WTC11 (cell line): ENCODE results near the gene SHROOM2. TPM values are rescaled to one million over a fixed set of nuclear protein-coding genes. Genes with fewer than 3 reads are reported as not detected.

Experiments
- ATAC-seq: fragments of 200-7000 bp; cut with Tn5 transposase; 2 replicates; pipeline ENCODE4 v1.10.0; 2021; ENCODE audit warnings: mild to moderate bottlenecking, moderate library complexity
- CTCF ChIA-PET: fragments of 300-600 bp; sonication (Branson Sonifier 250); formaldehyde crosslinking; loops from one replicate; lab custom pipeline; 2021; ENCODE audit warnings: antibody characterized with exemption; lab: Charles Lee
- POLR2A ChIA-PET: fragments of 350-600 bp; sonication (Branson Sonifier 250); formaldehyde crosslinking; loops from one replicate; lab custom pipeline; 2021; ENCODE audit warnings: antibody characterized with exemption; lab: Charles Lee
- DNase-seq: peaks from one replicate; pipeline ENCODE4 v3.0.0; 2021; ENCODE audit warnings: low spot score
- H3K27ac Mint-ChIP-seq: 2 replicates; pipeline ENCODE4 v1.8.0; 2021; ENCODE audit warnings: mixed read lengths
- H3K27me3 Mint-ChIP-seq: 2 replicates; pipeline ENCODE4 v1.8.0; 2021; ENCODE audit warnings: low read depth, mild to moderate bottlenecking, moderate library complexity, mixed read lengths
- H3K36me3 Mint-ChIP-seq: 2 replicates; pipeline ENCODE4 v1.8.0; 2021; ENCODE audit warnings: mixed read lengths
- H3K4me1 Mint-ChIP-seq: 2 replicates; pipeline ENCODE4 v1.8.0; 2022; ENCODE audit warnings: mixed read lengths
- H3K4me3 Mint-ChIP-seq: 2 replicates; pipeline ENCODE4 v1.8.0; 2021; ENCODE audit warnings: mild to moderate bottlenecking, moderate library complexity, mixed read lengths
- H3K9me3 Mint-ChIP-seq: 2 replicates; pipeline ENCODE4 v1.8.0; 2021; ENCODE audit warnings: mixed read lengths
- AFF4 ChIP-seq: sonication (generic); formaldehyde crosslinking; IDR thresholded peaks from 2 replicates; pipeline ENCODE4 v1.8.1; 2023; ENCODE audit warnings: mild to moderate bottlenecking, missing genetic modification reagents, borderline replicate concordance
- FOXK1 ChIP-seq: sonication (generic); formaldehyde crosslinking; IDR thresholded peaks from 2 replicates; pipeline ENCODE4 v1.8.0; 2022; ENCODE audit warnings: mild to moderate bottlenecking, moderate library complexity, missing genetic modification reagents
- FOXP4 ChIP-seq: sonication (generic); formaldehyde crosslinking; IDR thresholded peaks from 2 replicates; pipeline ENCODE4 v1.8.0; 2022; ENCODE audit warnings: mild to moderate bottlenecking, missing genetic modification reagents
- GTF2I ChIP-seq: fragments of 250-450 bp; sonication (Bioruptor Pico); conservative IDR thresholded peaks from 2 replicates; pipeline ENCODE4 v1.4.0; 2021; ENCODE audit warnings: mild to moderate bottlenecking
- JAZF1 ChIP-seq: fragments of 250-450 bp; sonication (Bioruptor Pico); IDR thresholded peaks from 2 replicates; pipeline ENCODE4 v1.9.0; 2021; ENCODE audit warnings: moderate library complexity, mild to moderate bottlenecking, inconsistent platforms
- NFE2L1 ChIP-seq: sonication (generic); formaldehyde crosslinking; IDR thresholded peaks from 2 replicates; pipeline ENCODE4 v1.8.1; 2023; ENCODE audit warnings: missing genetic modification reagents
- NR1H2 ChIP-seq: sonication (generic); formaldehyde crosslinking; IDR thresholded peaks from 2 replicates; pipeline ENCODE4 v1.9.0; 2021; ENCODE audit warnings: mild to moderate bottlenecking, moderate library complexity, missing genetic modification reagents
- NR3C1 ChIP-seq: sonication (generic); formaldehyde crosslinking; conservative IDR thresholded peaks from 2 replicates; pipeline ENCODE4 v1.8.1; 2023; ENCODE audit warnings: low read depth, mild to moderate bottlenecking, missing genetic modification reagents
- OVOL2 ChIP-seq: fragments of 250-450 bp; sonication (Bioruptor Pico); IDR thresholded peaks from 2 replicates; pipeline ENCODE4 v1.9.0; 2021; ENCODE audit warnings: mild to moderate bottlenecking, borderline replicate concordance
- PRRX2 ChIP-seq: fragments of 250-450 bp; sonication (Bioruptor Pico); IDR thresholded peaks from 2 replicates; pipeline ENCODE4 v1.8.0; 2021; ENCODE audit warnings: mild to moderate bottlenecking
- RELA ChIP-seq: sonication (generic); formaldehyde crosslinking; IDR thresholded peaks from 2 replicates; pipeline ENCODE4 v1.8.1; 2022; ENCODE audit warnings: missing genetic modification reagents, mild to moderate bottlenecking, borderline replicate concordance
- SMAD3 ChIP-seq: sonication (generic); formaldehyde crosslinking; IDR thresholded peaks from 2 replicates; pipeline ENCODE4 v1.8.0; 2022; ENCODE audit warnings: missing genetic modification reagents, mild to moderate bottlenecking, borderline replicate concordance
- SOX15 ChIP-seq: fragments of 250-450 bp; sonication (Bioruptor Pico); IDR thresholded peaks from 2 replicates; pipeline ENCODE4 v1.9.0; 2021; ENCODE audit warnings: mild to moderate bottlenecking
- TEAD1 ChIP-seq: sonication (generic); formaldehyde crosslinking; IDR thresholded peaks from 2 replicates; pipeline ENCODE4 v1.8.0; 2022; ENCODE audit warnings: mild to moderate bottlenecking, missing genetic modification reagents
- TP53 ChIP-seq: sonication (generic); formaldehyde crosslinking; IDR thresholded peaks from 2 replicates; pipeline ENCODE4 v1.8.1; 2023; ENCODE audit warnings: mild to moderate bottlenecking, missing genetic modification reagents
- ZNF121 ChIP-seq: sonication (generic); formaldehyde crosslinking; IDR thresholded peaks from 2 replicates; pipeline ENCODE4 v1.8.0; 2023; ENCODE audit warnings: missing genetic modification reagents
- ZNF281 ChIP-seq: sonication (generic); formaldehyde crosslinking; IDR thresholded peaks from 2 replicates; pipeline ENCODE4 v1.8.0; 2023; ENCODE audit warnings: mild to moderate bottlenecking, missing genetic modification reagents
- ZNF317 ChIP-seq: sonication (generic); formaldehyde crosslinking; IDR thresholded peaks from 2 replicates; pipeline ENCODE4 v1.8.1; 2023; ENCODE audit warnings: low read depth, mild to moderate bottlenecking, moderate library complexity, missing genetic modification reagents, borderline replicate concordance
- ZNF416 ChIP-seq: fragments of 250-450 bp; sonication (Bioruptor Pico); IDR thresholded peaks from 2 replicates; pipeline ENCODE4 v1.9.0; 2021; ENCODE audit warnings: mild to moderate bottlenecking, inconsistent platforms
- ZNF671 ChIP-seq: fragments of 250-450 bp; sonication (Bioruptor Pico); IDR thresholded peaks from 2 replicates; pipeline ENCODE4 v1.8.0; 2021; ENCODE audit warnings: mild to moderate bottlenecking
- ZSCAN18 ChIP-seq: fragments of 250-450 bp; sonication (Bioruptor Pico); IDR thresholded peaks from 2 replicates; pipeline ENCODE4 v2.1.2; 2022; ENCODE audit warnings: mild to moderate bottlenecking, moderate library complexity
- total RNA-seq: library from RNA; stranded (reverse); gene quantifications from 3 replicates; pipeline ENCODE4 v1.2.3, GENCODE V29; 2021
- TF ChIP-seq, protein P1 (sequence below): sonication (generic); formaldehyde crosslinking; IDR thresholded peaks from 2 replicates; pipeline ENCODE4 v1.8.1; 2022; ENCODE audit warnings: low read depth, missing genetic modification reagents, borderline replicate concordance
- TF ChIP-seq, protein P2 (sequence below): sonication (generic); formaldehyde crosslinking; IDR thresholded peaks from 2 replicates; pipeline ENCODE4 v1.8.1; 2023; ENCODE audit warnings: mild to moderate bottlenecking, missing genetic modification reagents, moderate library complexity
- TF ChIP-seq, protein P3 (sequence below): sonication (generic); formaldehyde crosslinking; IDR thresholded peaks from 2 replicates; pipeline ENCODE4 v1.8.1; 2022; ENCODE audit warnings: low read depth, mild to moderate bottlenecking, moderate library complexity, missing genetic modification reagents, borderline replicate concordance

Gene SHROOM2
- total RNA-seq, 1 experiment from 2014 or later: 14.8 TPM

GRCh38 chrX:9772943-9773342 is 13.3 kb upstream of the SHROOM2 start:
- Mint-ChIP-seq H3K27ac (no peak overlapping the region), H3K27me3 (no peaks in the 10 kb centered on the region), H3K4me1 (no peaks in the 10 kb centered on the region), H3K4me3 (no peak overlapping the region), H3K9me3 (no peaks in the 10 kb centered on the region), H3K36me3 (peaks cover 4% of the 10 kb centered on the region; the same call in 1 of the 2 replicates)
- TF ChIP-seq, protein P1, sequence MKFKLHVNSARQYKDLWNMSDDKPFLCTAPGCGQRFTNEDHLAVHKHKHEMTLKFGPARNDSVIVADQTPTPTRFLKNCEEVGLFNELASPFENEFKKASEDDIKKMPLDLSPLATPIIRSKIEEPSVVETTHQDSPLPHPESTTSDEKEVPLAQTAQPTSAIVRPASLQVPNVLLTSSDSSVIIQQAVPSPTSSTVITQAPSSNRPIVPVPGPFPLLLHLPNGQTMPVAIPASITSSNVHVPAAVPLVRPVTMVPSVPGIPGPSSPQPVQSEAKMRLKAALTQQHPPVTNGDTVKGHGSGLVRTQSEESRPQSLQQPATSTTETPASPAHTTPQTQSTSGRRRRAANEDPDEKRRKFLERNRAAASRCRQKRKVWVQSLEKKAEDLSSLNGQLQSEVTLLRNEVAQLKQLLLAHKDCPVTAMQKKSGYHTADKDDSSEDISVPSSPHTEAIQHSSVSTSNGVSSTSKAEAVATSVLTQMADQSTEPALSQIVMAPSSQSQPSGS (CRISPR knock-in tag): no peak
- no peak for TF ChIP-seq ZNF281 (CRISPR knock-in tag)
- no peak for TF ChIP-seq SMAD3 (CRISPR knock-in tag)
- TF ChIP-seq, protein P2, sequence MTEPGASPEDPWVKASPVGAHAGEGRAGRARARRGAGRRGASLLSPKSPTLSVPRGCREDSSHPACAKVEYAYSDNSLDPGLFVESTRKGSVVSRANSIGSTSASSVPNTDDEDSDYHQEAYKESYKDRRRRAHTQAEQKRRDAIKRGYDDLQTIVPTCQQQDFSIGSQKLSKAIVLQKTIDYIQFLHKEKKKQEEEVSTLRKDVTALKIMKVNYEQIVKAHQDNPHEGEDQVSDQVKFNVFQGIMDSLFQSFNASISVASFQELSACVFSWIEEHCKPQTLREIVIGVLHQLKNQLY (CRISPR knock-in tag): no peak
- TF ChIP-seq ZSCAN18: no peak
- TF ChIP-seq, protein P3, sequence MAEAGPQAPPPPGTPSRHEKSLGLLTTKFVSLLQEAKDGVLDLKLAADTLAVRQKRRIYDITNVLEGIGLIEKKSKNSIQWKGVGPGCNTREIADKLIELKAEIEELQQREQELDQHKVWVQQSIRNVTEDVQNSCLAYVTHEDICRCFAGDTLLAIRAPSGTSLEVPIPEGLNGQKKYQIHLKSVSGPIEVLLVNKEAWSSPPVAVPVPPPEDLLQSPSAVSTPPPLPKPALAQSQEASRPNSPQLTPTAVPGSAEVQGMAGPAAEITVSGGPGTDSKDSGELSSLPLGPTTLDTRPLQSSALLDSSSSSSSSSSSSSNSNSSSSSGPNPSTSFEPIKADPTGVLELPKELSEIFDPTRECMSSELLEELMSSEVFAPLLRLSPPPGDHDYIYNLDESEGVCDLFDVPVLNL (CRISPR knock-in tag): no peak
- no peak for TF ChIP-seq FOXP4 (CRISPR knock-in tag)
- TF ChIP-seq ZNF121 (CRISPR knock-in tag): no peak
- TF ChIP-seq SOX15 (CRISPR knock-in tag): no peak
- no peak for TF ChIP-seq ZNF671 (CRISPR knock-in tag)
- no peak for TF ChIP-seq GTF2I (CRISPR knock-in tag)
- no peak for TF ChIP-seq TP53 (CRISPR knock-in tag)
- TF ChIP-seq OVOL2: no peak
- TF ChIP-seq RELA: no peak
- no peak for TF ChIP-seq JAZF1 (CRISPR knock-in tag)
- no peak for TF ChIP-seq PRRX2
- CTCF ChIA-PET: no interaction called here
- DNase-seq: no peak
- ATAC-seq: no peak
- POLR2A ChIA-PET: no interaction called here

GRCh38 chrX:9775930-9776329 is 10.3 kb upstream of the SHROOM2 start:
- no peak overlapping the region for H3K27ac Mint-ChIP-seq
- H3K36me3 Mint-ChIP-seq: peaks cover 4% of the 10 kb centered on the region
- no peak overlapping the region for H3K4me3 Mint-ChIP-seq
- 0 out of 2 replicates have a peak, but pooled peaks cover 3% of the 10 kb centered on the region for H3K4me1 Mint-ChIP-seq
- DNase-seq: no peak
- no peaks in the 10 kb centered on the region for H3K9me3 Mint-ChIP-seq
- H3K27me3 Mint-ChIP-seq: no peaks in the 10 kb centered on the region
- POLR2A ChIA-PET: no interaction called here
- CTCF ChIA-PET: interaction anchor here (0.6 kb wide), 1 partner anchor 26 kb away, joined by 3 read pairs; no protein-coding TSS in a partner anchor
- no peak for ATAC-seq
- TF ChIP-seq ZNF317 (CRISPR knock-in tag): no peak
- no peak for TF ChIP-seq TEAD1
- no peak for TF ChIP-seq NR1H2 (CRISPR knock-in tag)
- no peak for TF ChIP-seq ZNF416 (CRISPR knock-in tag)
- no peak for TF ChIP-seq NR3C1 (CRISPR knock-in tag)
- TF ChIP-seq NFE2L1 (CRISPR knock-in tag): no peak
- TF ChIP-seq GTF2I (CRISPR knock-in tag): no peak
- TF ChIP-seq AFF4 (CRISPR knock-in tag): no peak
- no peak for TF ChIP-seq FOXK1 (CRISPR knock-in tag)
